ENCODE data around the gene ANKMY1. TPM values are rescaled to one million over a fixed set of nuclear protein-coding genes. Genes with fewer than 3 reads are reported as not detected.
"Not testable (repeated sequence)": the region's sequence is repeated elsewhere in the genome, so short reads cannot be mapped to it uniquely, and the experiment has no call there.

Gene ANKMY1
- total RNA-seq, 1 donor from 2014 or later, result 25.1 TPM

GRCh38 chr2:240558236-240558761, 511 bp upstream of the ANKMY1 start:
- Mint-ChIP-seq H3K27me3 (ENCODE audit: low read depth) (no peaks in the 10 kb centered on the region), H3K36me3 (ENCODE audit: low read depth) (peaks cover 54% of the 10 kb centered on the region), H3K27ac (no peak overlapping the region), H3K4me1 (ENCODE audit: low read depth) (peaks cover 40% of the 10 kb centered on the region), H3K9me3 (no peaks in the 10 kb centered on the region), H3K4me3 (ENCODE audit: low read depth) (peak overlapping the region; percentile 86)
- intact Hi-C loops (cut with micrococcal nuclease), result no loop called here
- no peak for DNase-seq (ENCODE audit: low spot score)

GRCh38 chr2:240557101-240557751, 562 bp downstream of the ANKMY1 start:
- H3K27me3 Mint-ChIP-seq (ENCODE audit: low read depth), result no peaks in the 10 kb centered on the region
- H3K27ac Mint-ChIP-seq, result no peak overlapping the region
- H3K36me3 Mint-ChIP-seq (ENCODE audit: low read depth), result peaks cover 51% of the 10 kb centered on the region
- intact Hi-C loops (cut with micrococcal nuclease), result no loop called here
- H3K4me3 Mint-ChIP-seq (ENCODE audit: low read depth), result peak overlapping the region; percentile 23
- no peak for DNase-seq (ENCODE audit: low spot score)
- no peaks in the 10 kb centered on the region for H3K9me3 Mint-ChIP-seq
- peaks cover 31% of the 10 kb centered on the region for H3K4me1 Mint-ChIP-seq (ENCODE audit: low read depth)

GRCh38 chr2:240556553-240557100, 1.2 kb downstream of the ANKMY1 start:
- Mint-ChIP-seq H3K4me1 (ENCODE audit: low read depth) (peaks cover 26% of the 10 kb centered on the region), H3K9me3 (peaks cover 4% of the 10 kb centered on the region), H3K27me3 (ENCODE audit: low read depth) (no peaks in the 10 kb centered on the region), H3K36me3 (ENCODE audit: low read depth) (peaks cover 51% of the 10 kb centered on the region), H3K4me3 (ENCODE audit: low read depth) (peak overlapping the region; percentile 23), H3K27ac (no peak overlapping the region)
- intact Hi-C loops (cut with micrococcal nuclease), result loop anchor here (1.0 kb wide), 1 partner anchor 42 kb away; no protein-coding TSS in a partner anchor
- DNase-seq (ENCODE audit: low spot score), result peak; percentile 65

GRCh38 chr2:240555541-240556250, 2.1 kb downstream of the ANKMY1 start:
- intact Hi-C loops (cut with micrococcal nuclease), result loop anchor here (1.0 kb wide), 1 partner anchor 41 kb away; no protein-coding TSS in a partner anchor
- H3K36me3 Mint-ChIP-seq (ENCODE audit: low read depth), result peaks cover 55% of the 10 kb centered on the region
- DNase-seq (ENCODE audit: low spot score), result no peak
- H3K4me3 Mint-ChIP-seq (ENCODE audit: low read depth), result no peak overlapping the region
- H3K27ac Mint-ChIP-seq, result no peak overlapping the region
- peaks cover 23% of the 10 kb centered on the region for H3K4me1 Mint-ChIP-seq (ENCODE audit: low read depth)
- H3K27me3 Mint-ChIP-seq (ENCODE audit: low read depth), result no peaks in the 10 kb centered on the region
- peaks cover 13% of the 10 kb centered on the region for H3K9me3 Mint-ChIP-seq

GRCh38 chr2:240554767-240555493, 2.9 kb downstream of the ANKMY1 start:
- no peak overlapping the region for H3K27ac Mint-ChIP-seq
- intact Hi-C loops (cut with micrococcal nuclease), result no loop called here
- H3K27me3 Mint-ChIP-seq (ENCODE audit: low read depth), result no peaks in the 10 kb centered on the region
- peaks cover 22% of the 10 kb centered on the region for H3K4me1 Mint-ChIP-seq (ENCODE audit: low read depth)
- peaks cover 61% of the 10 kb centered on the region for H3K36me3 Mint-ChIP-seq (ENCODE audit: low read depth)
- no peak overlapping the region for H3K4me3 Mint-ChIP-seq (ENCODE audit: low read depth)
- peaks cover 14% of the 10 kb centered on the region for H3K9me3 Mint-ChIP-seq
- no peak for DNase-seq (ENCODE audit: low spot score)

GRCh38 chr2:240553956-240554480, 3.8 kb downstream of the ANKMY1 start:
- H3K9me3 Mint-ChIP-seq, result peaks cover 14% of the 10 kb centered on the region
- no peak overlapping the region for H3K27ac Mint-ChIP-seq
- peaks cover 13% of the 10 kb centered on the region for H3K4me1 Mint-ChIP-seq (ENCODE audit: low read depth)
- H3K27me3 Mint-ChIP-seq (ENCODE audit: low read depth), result no peaks in the 10 kb centered on the region
- intact Hi-C loops (cut with micrococcal nuclease), result no loop called here
- peaks cover 53% of the 10 kb centered on the region for H3K36me3 Mint-ChIP-seq (ENCODE audit: low read depth)
- DNase-seq (ENCODE audit: low spot score), result no peak
- no peak overlapping the region for H3K4me3 Mint-ChIP-seq (ENCODE audit: low read depth)

- Mint-ChIP-seq H3K9me3 (peaks cover 14% of the 10 kb centered on the region), H3K4me3 (ENCODE audit: low read depth) (no peak overlapping the region), H3K4me1 (ENCODE audit: low read depth) (peaks cover 4% of the 10 kb centered on the region), H3K36me3 (ENCODE audit: low read depth) (peaks cover 55% of the 10 kb centered on the region), H3K27me3 (ENCODE audit: low read depth) (no peaks in the 10 kb centered on the region), H3K27ac (no peak overlapping the region)
- no peak for DNase-seq (ENCODE audit: low spot score)
- intact Hi-C loops (cut with micrococcal nuclease), result no loop called here
Measured at GRCh38 chr2:240551811-240552210, 6.0 kb downstream of the ANKMY1 start.

GRCh38 chr2:240551288-240551687, 6.5 kb downstream of the ANKMY1 start:
- Mint-ChIP-seq H3K9me3 (peaks cover 14% of the 10 kb centered on the region), H3K4me3 (ENCODE audit: low read depth) (no peak overlapping the region), H3K27me3 (ENCODE audit: low read depth) (no peaks in the 10 kb centered on the region), H3K4me1 (ENCODE audit: low read depth) (no peaks in the 10 kb centered on the region), H3K27ac (no peak overlapping the region), H3K36me3 (ENCODE audit: low read depth) (peaks cover 55% of the 10 kb centered on the region)
- DNase-seq (ENCODE audit: low spot score), result no peak
- intact Hi-C loops (cut with micrococcal nuclease), result no loop called here

GRCh38 chr2:240539906-240540305, 17.9 kb downstream of the ANKMY1 start:
- intact Hi-C loops (cut with micrococcal nuclease), result no loop called here
- no peaks in the 10 kb centered on the region for H3K4me1 Mint-ChIP-seq (ENCODE audit: low read depth)
- peaks cover 63% of the 10 kb centered on the region for H3K36me3 Mint-ChIP-seq (ENCODE audit: low read depth)
- H3K4me3 Mint-ChIP-seq (ENCODE audit: low read depth), result no peak overlapping the region
- no peak overlapping the region for H3K27ac Mint-ChIP-seq
- peaks cover 12% of the 10 kb centered on the region for H3K9me3 Mint-ChIP-seq
- DNase-seq (ENCODE audit: low spot score), result no peak
- no peaks in the 10 kb centered on the region for H3K27me3 Mint-ChIP-seq (ENCODE audit: low read depth)

- DNase-seq (ENCODE audit: low spot score); H3K4me1 Mint-ChIP-seq (ENCODE audit: low read depth); H3K27ac Mint-ChIP-seq; H3K9me3 Mint-ChIP-seq; H3K27me3 Mint-ChIP-seq (ENCODE audit: low read depth); H3K4me3 Mint-ChIP-seq (ENCODE audit: low read depth); intact Hi-C loops (cut with micrococcal nuclease): not testable (repeated sequence)
- peaks cover 67% of the 10 kb centered on the region for H3K36me3 Mint-ChIP-seq (ENCODE audit: low read depth)
Measured at GRCh38 chr2:240539101-240539500, 18.7 kb downstream of the ANKMY1 start.

GRCh38 chr2:240538031-240538780, 19.6 kb downstream of the ANKMY1 start:
- H3K36me3 Mint-ChIP-seq (ENCODE audit: low read depth), result peaks cover 68% of the 10 kb centered on the region
- no peaks in the 10 kb centered on the region for H3K4me1 Mint-ChIP-seq (ENCODE audit: low read depth)
- intact Hi-C loops (cut with micrococcal nuclease), result no loop called here
- no peak for DNase-seq (ENCODE audit: low spot score)
- peaks cover 10% of the 10 kb centered on the region for H3K9me3 Mint-ChIP-seq
- H3K27ac Mint-ChIP-seq, result no peak overlapping the region
- H3K27me3 Mint-ChIP-seq (ENCODE audit: low read depth), result no peaks in the 10 kb centered on the region
- H3K4me3 Mint-ChIP-seq (ENCODE audit: low read depth), result no peak overlapping the region
